Erythroblast (primary cell): ENCODE data around the gene ZFP92.

Source experiments
- GATA1 ChIP-seq: IDR thresholded peaks from 2 replicates; pipeline ENCODE4 v1.6.1; 2011; ENCODE audit warnings: low read depth, mild to moderate bottlenecking, control low read depth, low read length, moderate library complexity
- POLR2A ChIP-seq: IDR thresholded peaks from 2 replicates; pipeline ENCODE4 v1.6.1; 2011; ENCODE audit warnings: mild to moderate bottlenecking, low read length

GRCh38 chrX:153405426-153405825 is 5.8 kb upstream of the ZFP92 start:
- no peak for TF ChIP-seq POLR2A
- no peak for TF ChIP-seq GATA1
